GM19351 (cell line): ENCODE measurements around the gene PSMG3.

ENCODE experiments used
- ATAC-seq: cut with Tn5 transposase; IDR thresholded peaks from one replicate; pipeline ENCODE4 v1.9.1; 2021; ENCODE audit warnings: mild to moderate bottlenecking, moderate library complexity; ENCODE audit not compliant: unreplicated experiment

Gene PSMG3

GRCh38 chr7:1546909-1547776, 22.7 kb downstream of the PSMG3 start:
- no peak for ATAC-seq

DNA sequence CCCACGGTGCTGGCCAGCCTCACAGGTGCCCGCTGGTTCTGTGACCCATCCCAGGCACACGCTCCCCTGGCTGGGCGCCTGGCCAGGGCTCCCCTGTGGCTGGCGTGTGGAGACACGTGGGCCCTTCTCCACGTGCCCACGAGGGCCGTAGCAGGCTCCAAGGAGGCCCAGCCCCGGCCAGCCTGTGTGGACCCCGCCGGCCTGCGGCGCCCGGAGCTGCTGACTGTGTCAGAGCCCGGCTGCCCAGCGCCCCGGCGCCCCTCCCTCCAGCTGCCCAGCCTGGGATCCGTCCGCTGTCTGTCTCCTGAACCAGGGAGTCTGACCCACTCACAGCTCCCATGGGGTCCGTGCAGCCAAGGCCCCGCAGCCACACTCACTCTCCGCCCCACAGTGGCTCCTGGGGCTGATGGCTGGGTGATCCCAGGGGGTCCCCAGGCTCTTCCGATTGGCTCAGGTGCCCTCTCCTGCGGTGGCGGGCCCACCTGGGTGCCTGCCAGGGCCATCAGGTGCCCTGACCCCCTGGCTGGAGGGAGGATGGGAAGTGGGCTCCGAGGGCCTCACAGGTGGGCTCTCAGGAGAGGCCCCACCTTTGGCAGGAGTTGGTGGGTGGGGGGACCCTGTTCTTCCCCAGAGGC, 23.4 kb downstream of the PSMG3 start:
- ATAC-seq: no peak

DNA sequence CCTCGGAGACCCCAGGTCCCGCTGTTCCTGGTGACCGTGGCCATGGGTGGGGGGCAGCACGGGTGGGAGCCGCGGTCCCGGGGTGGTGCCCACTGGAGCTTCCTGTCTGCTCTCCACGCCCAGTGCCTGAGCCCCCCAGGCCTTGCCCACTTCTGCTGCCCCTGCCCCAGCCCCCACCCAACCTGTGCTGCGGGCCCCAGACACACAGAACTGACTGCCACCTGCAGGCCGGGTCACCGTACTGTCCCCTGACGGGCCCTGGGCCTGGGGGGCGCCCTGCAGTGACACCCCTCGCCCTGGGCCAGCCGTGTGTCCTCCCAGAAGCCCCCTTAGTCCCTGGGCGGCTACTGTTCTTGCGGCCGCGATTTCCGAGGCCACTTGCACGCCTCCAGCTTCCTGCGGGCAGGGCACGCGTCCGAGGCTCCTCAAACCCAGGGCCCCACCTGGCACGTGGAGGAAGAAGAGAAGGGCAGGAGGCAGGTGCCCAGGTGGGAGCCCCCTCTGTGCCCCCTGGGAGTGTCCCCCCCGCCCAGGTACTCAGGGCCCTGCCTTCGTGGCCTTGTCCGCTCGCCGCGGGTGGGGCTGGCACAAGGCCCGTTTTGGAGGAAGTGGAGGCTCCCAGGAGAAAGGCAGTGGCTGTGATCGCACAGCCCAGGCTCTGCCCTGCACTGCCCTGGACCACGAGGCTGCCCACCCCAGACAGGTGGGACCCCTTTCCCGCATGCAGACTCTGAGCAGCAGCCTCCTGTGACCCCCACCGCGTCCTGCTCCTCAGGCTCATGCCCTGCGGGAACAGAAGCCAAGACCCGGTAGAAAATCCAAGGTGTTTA, 24.2 kb downstream of the PSMG3 start:
- ATAC-seq: no peak

DNA sequence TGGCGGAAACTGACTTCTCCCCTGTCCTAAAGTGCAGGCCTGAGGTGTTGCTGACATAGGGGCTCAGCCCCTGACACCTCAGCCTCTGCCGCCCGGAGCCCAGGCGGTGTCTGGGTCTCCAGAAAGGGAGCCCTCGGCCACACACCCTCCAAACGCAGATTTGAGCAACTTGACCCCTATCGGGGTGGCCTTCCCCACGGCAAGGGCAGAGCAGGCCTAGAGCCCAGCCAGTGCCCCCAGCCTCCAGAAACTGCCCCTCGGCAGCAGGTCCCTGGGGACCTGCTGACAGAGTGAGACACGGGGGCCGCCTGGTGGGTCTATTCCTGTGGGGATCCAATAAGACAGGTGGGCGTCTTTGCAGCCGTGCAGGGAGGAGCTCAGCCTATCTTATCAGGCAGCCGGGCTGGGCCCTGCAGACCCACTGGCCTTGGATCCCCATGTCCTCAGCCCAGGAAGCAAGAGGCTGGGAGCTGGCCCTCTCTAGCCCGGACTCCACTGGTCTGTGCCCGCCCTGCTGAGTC, 24.9 kb downstream of the PSMG3 start:
- no peak for ATAC-seq

GRCh38 chr7:1544178-1544895, 25.5 kb downstream of the PSMG3 start:
- ATAC-seq: no peak

GRCh38 chr7:1543826-1544177, 26.0 kb downstream of the PSMG3 start:
- no peak for ATAC-seq

DNA sequence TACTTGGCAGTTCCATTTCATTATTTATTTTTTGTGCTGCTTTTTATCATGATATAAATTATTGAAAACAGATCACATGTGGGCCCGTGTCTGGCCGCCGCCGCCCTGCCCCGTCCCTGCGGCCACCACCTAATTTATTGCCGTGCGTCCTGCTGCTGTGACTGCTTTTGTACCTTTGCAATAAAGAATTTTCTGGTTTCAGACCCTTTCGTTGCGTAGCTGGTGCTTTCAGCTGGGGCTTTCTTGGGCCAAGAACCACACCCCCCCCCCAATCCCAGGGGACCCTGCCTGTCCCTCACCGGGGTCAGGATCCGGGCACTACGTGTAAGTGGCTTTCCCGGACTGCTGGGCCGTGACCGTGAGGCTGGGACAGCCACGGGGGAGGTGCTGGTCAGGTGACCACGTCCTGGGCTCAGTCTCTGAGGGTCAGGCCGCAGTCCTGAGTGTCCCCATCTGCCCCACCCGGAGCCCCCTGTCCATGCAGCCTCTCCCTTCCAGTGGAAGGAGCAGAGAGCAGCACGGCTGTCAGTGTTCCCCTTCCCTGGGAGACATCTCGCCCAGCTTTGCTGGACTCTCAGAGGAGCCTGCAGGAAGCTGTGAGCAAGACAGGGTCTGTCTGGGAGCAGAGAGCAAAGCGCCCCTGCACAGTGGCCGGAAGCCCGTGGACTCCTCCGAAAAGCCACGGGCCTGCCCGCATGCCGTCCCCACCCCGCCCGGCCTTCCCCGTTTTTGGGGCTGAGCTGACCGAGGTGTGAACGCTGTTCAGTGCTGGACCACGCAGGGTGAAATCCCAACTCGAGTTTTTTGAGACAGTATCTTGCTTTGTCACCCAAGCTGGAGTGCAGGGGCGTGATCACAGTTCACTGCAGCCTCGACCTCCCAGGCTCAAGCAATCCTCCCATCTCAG, 26.7 kb downstream of the PSMG3 start:
- ATAC-seq: no peak

DNA sequence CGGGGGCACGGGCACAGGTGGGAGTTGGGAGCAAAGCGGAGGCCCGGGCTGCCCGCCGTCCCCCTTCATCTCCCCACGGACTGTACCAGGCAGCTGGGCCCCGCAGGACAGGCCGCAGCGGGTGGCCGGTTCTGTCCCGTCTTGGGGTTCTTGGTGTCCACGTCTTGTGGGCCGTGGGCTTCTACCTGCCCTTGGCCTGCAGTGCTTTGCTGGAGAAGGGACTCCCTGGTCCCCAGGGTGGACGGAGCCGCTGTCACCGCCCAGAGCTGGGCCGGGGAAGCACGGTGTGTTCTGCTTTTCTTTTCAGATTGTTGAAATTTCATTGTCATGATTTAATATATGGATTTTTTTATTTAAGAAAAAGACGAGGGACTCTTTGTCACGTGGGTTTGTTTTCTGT, 27.5 kb downstream of the PSMG3 start:
- ATAC-seq: no peak

DNA sequence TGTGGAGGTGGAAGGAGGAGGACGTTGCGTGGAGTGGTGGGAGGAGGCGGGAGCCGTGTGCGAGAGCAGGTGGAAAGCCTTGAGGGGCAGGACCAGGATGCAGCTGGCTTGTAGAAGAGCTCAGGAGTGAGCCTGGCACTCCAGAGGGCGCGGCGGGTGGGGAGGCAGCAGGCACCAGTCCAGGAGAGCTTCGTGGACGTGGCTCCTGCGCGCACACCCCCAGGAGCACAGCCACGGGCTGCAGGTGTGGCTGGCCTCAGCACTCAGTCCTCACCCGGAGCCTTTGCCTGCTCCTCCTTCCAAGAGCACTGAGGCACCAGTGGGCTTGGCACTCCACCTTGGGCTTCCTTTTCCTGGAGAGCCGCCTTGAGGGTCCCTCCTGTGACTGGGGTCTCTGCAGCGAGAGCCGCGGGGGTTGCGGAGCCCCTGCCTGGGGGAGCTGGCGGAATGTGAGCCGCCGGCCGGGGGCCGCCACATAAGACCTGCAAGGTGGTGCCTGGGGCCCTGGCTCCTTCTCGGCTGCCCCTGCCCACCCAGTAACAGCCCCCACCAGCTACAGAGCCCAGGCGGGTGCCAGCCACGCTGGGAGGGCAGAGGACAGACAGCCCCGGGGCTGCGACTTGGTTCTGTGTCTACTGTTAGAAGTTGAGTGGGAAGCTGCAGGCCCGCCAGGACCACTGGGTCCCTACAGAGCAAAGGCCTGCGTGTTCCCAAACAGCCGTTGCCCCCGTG, 28.2 kb downstream of the PSMG3 start:
- ATAC-seq: no peak

GRCh38 chr7:1540776-1541271, 29.0 kb downstream of the PSMG3 start:
- no peak for ATAC-seq

GRCh38 chr7:1539882-1540775, 29.7 kb downstream of the PSMG3 start:
- ATAC-seq: no peak

DNA sequence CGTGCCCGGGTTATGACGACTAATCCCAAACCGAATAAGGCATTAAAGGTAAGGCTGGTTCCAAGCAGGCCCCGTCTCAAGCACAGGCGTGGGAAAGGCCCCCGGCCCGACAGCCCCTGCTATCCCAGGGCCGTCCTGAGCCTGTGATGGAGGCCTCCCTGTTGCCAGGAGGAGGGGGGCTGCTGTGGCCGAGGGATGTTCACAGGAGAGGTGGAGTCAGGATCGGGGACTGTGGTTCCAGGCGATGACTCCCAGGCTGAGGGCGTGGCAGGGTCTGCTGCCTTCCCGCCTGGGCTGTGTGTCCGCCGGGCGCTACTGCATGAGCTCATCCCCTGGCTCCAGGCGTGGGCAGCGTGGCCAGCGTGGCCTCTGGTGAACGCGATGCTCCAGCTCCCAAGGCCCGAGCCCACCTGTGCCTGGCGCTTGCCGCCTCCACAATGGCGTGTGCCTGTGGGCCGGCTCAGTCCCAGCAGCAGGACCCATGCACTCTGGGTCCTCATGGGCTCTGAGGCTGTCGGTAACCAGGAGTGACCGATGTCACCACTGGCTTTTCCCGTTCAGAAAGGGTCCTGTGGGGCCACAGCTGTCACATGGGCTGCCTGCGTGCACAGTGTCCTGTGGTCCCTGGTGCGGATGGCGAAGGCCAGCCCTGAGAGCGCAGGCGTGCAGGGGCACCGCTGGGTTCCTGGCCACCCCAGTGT, 30.5 kb downstream of the PSMG3 start:
- no peak for ATAC-seq

DNA sequence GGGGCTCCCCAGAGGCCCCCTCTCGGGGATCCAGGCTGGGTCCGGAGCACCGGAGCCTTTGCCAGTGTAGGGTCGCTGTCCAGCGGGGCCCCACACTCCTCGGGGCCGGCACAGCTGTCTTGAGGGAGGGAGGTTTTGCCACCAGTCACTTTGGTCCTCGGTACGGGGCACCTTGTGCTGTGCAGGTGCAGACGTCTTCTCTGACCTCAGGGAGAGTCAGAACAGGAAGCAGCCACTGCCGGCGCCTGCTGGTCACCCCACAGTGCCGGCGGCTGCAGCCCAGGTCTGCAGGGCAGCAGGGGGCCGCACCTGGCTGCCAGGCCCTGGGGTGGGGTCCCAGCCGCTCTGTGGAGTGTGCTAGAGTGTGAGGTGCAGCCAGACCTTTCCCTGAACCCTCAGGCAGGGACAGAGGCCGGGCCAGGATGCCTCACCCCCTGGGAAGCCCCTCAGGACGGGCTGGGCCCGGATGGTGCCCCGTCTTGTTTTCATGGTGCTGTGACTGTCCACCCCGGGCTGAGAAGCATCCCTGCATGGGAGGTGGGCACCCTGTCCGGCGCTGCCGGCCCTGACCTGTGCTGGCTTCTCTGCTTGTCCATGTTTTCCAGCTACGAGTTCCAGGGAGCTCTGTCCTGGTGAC, 31.2 kb downstream of the PSMG3 start:
- ATAC-seq: no peak

DNA sequence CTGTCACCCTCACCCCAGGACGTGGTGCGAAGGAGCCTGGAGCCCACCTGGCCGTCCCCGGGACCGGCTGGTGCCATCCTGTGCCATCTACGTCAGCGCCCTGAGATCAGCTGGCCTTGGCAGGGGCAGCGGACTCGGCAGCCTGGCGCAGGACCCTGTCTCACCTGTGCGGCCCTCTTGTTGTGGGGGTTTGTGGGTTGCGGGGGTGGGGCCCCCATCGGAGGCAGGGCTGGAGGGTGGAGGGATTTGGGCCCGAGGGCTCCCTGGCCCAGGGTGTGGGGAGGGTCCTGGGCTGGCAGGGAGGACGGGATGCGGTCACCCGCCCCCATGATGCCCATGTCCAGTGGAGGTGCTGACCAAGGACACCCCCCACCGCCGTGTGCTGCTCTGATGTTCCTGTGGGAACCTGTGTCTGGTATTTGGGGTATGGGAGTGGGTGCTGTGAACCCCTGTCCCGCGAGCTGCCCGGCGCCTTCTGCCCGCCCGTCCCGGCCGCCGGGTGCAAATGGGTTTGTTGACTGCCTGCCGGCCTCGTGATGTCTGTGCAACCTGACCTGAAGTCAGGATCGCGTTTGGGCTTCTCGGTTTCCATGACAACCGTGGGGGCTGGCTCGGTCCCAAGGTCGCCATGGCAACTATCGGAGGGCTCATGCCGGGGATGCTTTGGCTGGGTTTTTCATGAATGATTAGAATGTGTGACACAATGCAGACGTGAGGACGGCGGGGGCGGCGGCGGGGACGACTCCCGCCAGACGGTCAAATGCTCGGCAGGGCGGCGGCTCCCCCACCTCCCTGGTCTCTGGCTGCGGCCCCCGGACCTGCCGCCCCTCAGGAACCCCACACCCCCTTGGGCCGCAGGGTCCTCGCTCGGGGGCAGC, 32.1 kb downstream of the PSMG3 start:
- ATAC-seq: no peak

DNA sequence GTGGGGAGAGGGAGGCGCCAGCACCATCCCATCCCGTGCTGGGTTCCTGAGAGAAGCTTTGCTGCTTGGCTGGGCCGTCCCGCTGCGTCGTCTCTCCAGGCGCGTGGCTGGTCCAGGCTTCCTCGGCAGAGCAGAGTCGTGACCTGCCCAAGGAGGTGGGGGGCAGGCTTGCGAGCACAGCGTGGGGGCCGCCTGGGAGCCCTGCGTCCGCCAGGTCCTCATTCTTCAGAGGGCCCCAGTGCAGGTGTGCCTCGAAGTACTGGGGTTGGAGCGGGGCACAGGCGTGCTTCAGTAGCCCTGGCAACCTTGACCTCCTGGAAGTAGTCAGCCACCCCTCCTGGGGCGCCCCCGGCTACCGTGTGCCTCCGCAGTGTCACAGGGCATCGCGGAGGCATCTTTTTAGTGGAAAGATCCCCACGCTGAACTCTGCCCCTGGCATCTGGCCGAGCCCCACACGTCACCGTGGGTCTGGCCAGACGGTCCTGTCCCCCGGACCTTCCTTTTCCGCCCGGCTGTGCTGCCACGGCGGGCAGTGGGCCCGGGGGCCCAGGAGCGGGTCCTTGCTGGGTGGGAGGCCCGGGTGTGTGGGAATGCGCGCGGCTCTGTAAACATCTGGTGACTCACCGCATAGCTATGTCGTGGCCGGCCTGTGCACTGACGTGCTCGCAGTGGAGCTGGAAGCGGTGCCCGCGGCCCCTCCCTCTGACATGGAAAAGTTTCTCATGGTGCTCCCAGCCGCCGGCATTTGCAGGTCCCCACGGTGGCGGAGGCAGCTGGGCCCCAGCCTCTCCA, 32.9 kb downstream of the PSMG3 start:
- no peak for ATAC-seq
